Measurements from ENCODE around the gene MT2A.

Gene MT2A

GRCh38 chr16:56634715-56635440 lies 26.5 kb downstream of the MT2A start:
- H3K27ac ChIP-seq (ENCODE audit: low read depth, low read length, poor library complexity, severe bottlenecking), result no peak overlapping the region
- no peaks in the 10 kb centered on the region; the same call in 1 of the 2 replicates for H3K27me3 ChIP-seq (ENCODE audit: insufficient read depth, low read length)
- H2AFZ ChIP-seq (ENCODE audit: low read length), result no peak overlapping the region
- no peaks in the 10 kb centered on the region for H3K36me3 ChIP-seq (ENCODE audit: insufficient read depth, low read length)
- H3F3A ChIP-seq (ENCODE audit: insufficient read depth, low read length), result no peaks in the 10 kb centered on the region
- H3K4me3 ChIP-seq (ENCODE audit: low read depth, low read length, poor library complexity, severe bottlenecking), result no peak overlapping the region
- H4K20me1 ChIP-seq (ENCODE audit: insufficient read depth, low read length), result no peaks in the 10 kb centered on the region
- no peaks in the 10 kb centered on the region for H3K9me3 ChIP-seq (ENCODE audit: low read length)
- no peak overlapping the region for H3K4me2 ChIP-seq (ENCODE audit: low read length)
- H3K9me2 ChIP-seq (ENCODE audit: low read depth, low read length), result no peaks in the 10 kb centered on the region
- no peak overlapping the region for H3K9ac ChIP-seq (ENCODE audit: low read length)
- no peaks in the 10 kb centered on the region for H3K79me2 ChIP-seq (ENCODE audit: insufficient read depth, low read length)
- H3K4me1 ChIP-seq (ENCODE audit: insufficient read depth, low read length, severe bottlenecking), result no peaks in the 10 kb centered on the region
- TF ChIP-seq CTCF (IDR thresholded peaks at IDR 0.05; ENCODE audit: low read length) (no peak), EZH2 (IDR thresholded peaks at IDR 0.05; ENCODE audit: borderline replicate concordance, low read length) (no peak)

- H3K9me3 ChIP-seq (ENCODE audit: low read length), result no peaks in the 10 kb centered on the region
- no peaks in the 10 kb centered on the region for H3K4me1 ChIP-seq (ENCODE audit: insufficient read depth, low read length, severe bottlenecking)
- no peak overlapping the region for H2AFZ ChIP-seq (ENCODE audit: low read length)
- H3K9me2 ChIP-seq (ENCODE audit: low read depth, low read length), result no peaks in the 10 kb centered on the region
- no peaks in the 10 kb centered on the region; the same call in 1 of the 2 replicates for H3K27me3 ChIP-seq (ENCODE audit: insufficient read depth, low read length)
- no peaks in the 10 kb centered on the region for H3K79me2 ChIP-seq (ENCODE audit: insufficient read depth, low read length)
- no peaks in the 10 kb centered on the region for H3F3A ChIP-seq (ENCODE audit: insufficient read depth, low read length)
- TF ChIP-seq EZH2 (IDR thresholded peaks at IDR 0.05; ENCODE audit: borderline replicate concordance, low read length), result no peak
- TF ChIP-seq CTCF (IDR thresholded peaks at IDR 0.05; ENCODE audit: low read length), result no peak
- H3K4me3 ChIP-seq (ENCODE audit: low read depth, low read length, poor library complexity, severe bottlenecking), result no peak overlapping the region
- no peaks in the 10 kb centered on the region for H3K36me3 ChIP-seq (ENCODE audit: insufficient read depth, low read length)
- no peak overlapping the region for H3K4me2 ChIP-seq (ENCODE audit: low read length)
- no peaks in the 10 kb centered on the region for H4K20me1 ChIP-seq (ENCODE audit: insufficient read depth, low read length)
- no peak overlapping the region for H3K27ac ChIP-seq (ENCODE audit: low read depth, low read length, poor library complexity, severe bottlenecking)
- no peak overlapping the region for H3K9ac ChIP-seq (ENCODE audit: low read length)
Measured at GRCh38 chr16:56635441-56635967, 27.1 kb downstream of the MT2A start.

- Histone ChIP-seq H3K4me3 (ENCODE audit: low read depth, low read length, poor library complexity, severe bottlenecking) (no peak overlapping the region), H2AFZ (ENCODE audit: low read length) (no peak overlapping the region), H3K4me1 (ENCODE audit: insufficient read depth, low read length, severe bottlenecking) (no peaks in the 10 kb centered on the region), H3K9me2 (ENCODE audit: low read depth, low read length) (no peaks in the 10 kb centered on the region), H3K36me3 (ENCODE audit: insufficient read depth, low read length) (no peaks in the 10 kb centered on the region), H3K9ac (ENCODE audit: low read length) (no peak overlapping the region), H3K4me2 (ENCODE audit: low read length) (no peak overlapping the region), H3F3A (ENCODE audit: insufficient read depth, low read length) (no peaks in the 10 kb centered on the region), H4K20me1 (ENCODE audit: insufficient read depth, low read length) (no peaks in the 10 kb centered on the region), H3K9me3 (ENCODE audit: low read length) (no peaks in the 10 kb centered on the region), H3K79me2 (ENCODE audit: insufficient read depth, low read length) (no peaks in the 10 kb centered on the region), H3K27ac (ENCODE audit: low read depth, low read length, poor library complexity, severe bottlenecking) (no peak overlapping the region), H3K27me3 (ENCODE audit: insufficient read depth, low read length) (no peaks in the 10 kb centered on the region; the same call in 1 of the 2 replicates)
- TF ChIP-seq CTCF (IDR thresholded peaks at IDR 0.05; ENCODE audit: low read length) (no peak), EZH2 (IDR thresholded peaks at IDR 0.05; ENCODE audit: borderline replicate concordance, low read length) (no peak)
Measured at GRCh38 chr16:56636616-56637413, 28.4 kb downstream of the MT2A start.
